Upper lobe of right lung (tissue), 1 donor: ENCODE results near the gene NRSN2. TPM values are rescaled to one million over a fixed set of nuclear protein-coding genes. Genes with fewer than 3 reads are reported as not detected.
A peak's percentile ranks its signal among the peaks of the same experiment; 100 is the strongest.

Source experiments
- ATAC-seq: fragments of 200-7000 bp; cut with Tn5 transposase; one replicate; pipeline ENCODE4 v1.9.1; 2020; ENCODE audit warnings: mild to moderate bottlenecking, moderate library complexity
- DNase-seq: peaks from one replicate; pipeline ENCODE4 v3.0.0-alpha.2; 2020
- H3K27ac ChIP-seq: fragments of 200-600 bp; one replicate; pipeline ENCODE4 v1.8.0; 2022
- H3K27me3 ChIP-seq: fragments of 200-600 bp; one replicate; pipeline ENCODE4 v1.8.0; 2022; ENCODE audit warnings: mild to moderate bottlenecking
- H3K36me3 ChIP-seq: fragments of 200-600 bp; one replicate; pipeline ENCODE4 v1.8.0; 2022
- H3K4me1 ChIP-seq: fragments of 200-600 bp; one replicate; pipeline ENCODE4 v1.8.0; 2022
- H3K4me3 ChIP-seq: fragments of 200-600 bp; one replicate; pipeline ENCODE4 v1.8.0; 2022; ENCODE audit warnings: mild to moderate bottlenecking
- H3K9me3 ChIP-seq: fragments of 200-600 bp; one replicate; pipeline ENCODE4 v1.8.0; 2022
- CTCF ChIP-seq: fragments of 200-600 bp; IDR thresholded peaks from one replicate; pipeline ENCODE4 v1.8.0; 2022; ENCODE audit warnings: antibody characterized with exemption
- intact Hi-C: fragments of 100-400 bp; cut with DNase I; formaldehyde crosslinking; loops from one replicate; pipeline ENCODE4 v1.11.0; 2022
- total RNA-seq: library from RNA; stranded (reverse); fragmentation: NEBNext Ultra II Directional; extraction: Animal tissue kit (Norgen Biotek cat#: 25700); gene quantifications from one replicate; pipeline ENCODE4 v1.2.1, GENCODE V29; 2021
- donor health status: DM: no; HTN: yes; CAD: no; lungs with severe emphysema.

Gene NRSN2
- total RNA-seq, 1 donor from 2014 or later: 19.9 TPM

- DNase-seq (peak; percentile 80), ATAC-seq (no peak)
- intact Hi-C loops: no loop called here
- peak overlapping the region; percentile 90 for H3K27ac ChIP-seq
- H3K4me3 ChIP-seq: peak overlapping the region; percentile 77
- H3K9me3 ChIP-seq: no peaks in the 10 kb centered on the region
- no peaks in the 10 kb centered on the region for H3K36me3 ChIP-seq
- H3K4me1 ChIP-seq: peaks cover 29% of the 10 kb centered on the region
- TF ChIP-seq CTCF: peak; percentile 12
- no peaks in the 10 kb centered on the region for H3K27me3 ChIP-seq
Observed at GRCh38 chr20:326645-327185, 20.2 kb upstream of the NRSN2 start.

DNA sequence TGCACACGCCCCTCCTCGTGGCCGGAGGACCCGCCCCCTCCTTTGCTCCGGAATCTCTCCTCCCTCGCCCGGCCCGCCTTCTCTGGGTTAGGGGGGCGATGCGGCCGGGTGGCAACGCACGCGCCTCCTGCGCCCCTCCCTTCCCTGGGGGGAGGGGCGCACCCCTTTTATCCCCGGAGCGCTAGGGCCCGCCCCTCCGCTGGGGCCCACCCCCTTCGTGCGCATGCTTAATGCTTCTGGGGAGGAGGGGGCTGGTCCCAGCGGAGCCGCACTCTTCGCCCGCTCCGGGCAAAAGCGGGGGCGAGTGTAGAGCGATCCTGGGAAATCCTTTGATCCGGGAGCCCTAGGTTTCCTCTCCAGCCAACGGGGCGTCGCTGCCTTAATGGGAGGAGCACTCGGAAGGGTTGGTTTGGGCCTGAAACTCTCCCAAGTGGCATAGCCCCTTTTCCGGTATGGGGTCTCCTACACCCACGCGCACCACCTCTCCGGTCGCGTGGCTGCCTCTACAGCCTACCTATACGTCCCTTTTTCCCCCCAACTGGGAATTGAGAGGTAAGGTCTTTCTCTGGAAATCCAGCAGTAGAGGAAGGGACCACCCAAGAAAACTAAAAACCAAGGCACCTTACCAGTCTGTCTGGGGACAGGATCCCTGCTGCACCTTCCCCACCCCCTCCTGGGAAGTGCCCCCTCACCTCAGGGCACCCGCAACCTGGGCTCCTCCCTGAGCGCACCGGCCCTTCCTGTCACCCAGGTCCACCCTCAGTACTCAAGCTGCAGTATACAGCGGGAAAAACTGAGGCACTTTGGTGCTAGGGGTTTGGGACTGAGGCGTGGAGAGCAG lies 19.5 kb upstream of the NRSN2 start:
- Histone ChIP-seq H3K9me3 (no peaks in the 10 kb centered on the region), H3K4me3 (peak overlapping the region; percentile 77), H3K27me3 (no peaks in the 10 kb centered on the region), H3K27ac (peak overlapping the region; percentile 69), H3K4me1 (peaks cover 29% of the 10 kb centered on the region), H3K36me3 (no peaks in the 10 kb centered on the region)
- intact Hi-C loops: no loop called here
- DNase-seq (peak; percentile 91), ATAC-seq (peak; percentile 51)
- TF ChIP-seq CTCF: no peak

DNA sequence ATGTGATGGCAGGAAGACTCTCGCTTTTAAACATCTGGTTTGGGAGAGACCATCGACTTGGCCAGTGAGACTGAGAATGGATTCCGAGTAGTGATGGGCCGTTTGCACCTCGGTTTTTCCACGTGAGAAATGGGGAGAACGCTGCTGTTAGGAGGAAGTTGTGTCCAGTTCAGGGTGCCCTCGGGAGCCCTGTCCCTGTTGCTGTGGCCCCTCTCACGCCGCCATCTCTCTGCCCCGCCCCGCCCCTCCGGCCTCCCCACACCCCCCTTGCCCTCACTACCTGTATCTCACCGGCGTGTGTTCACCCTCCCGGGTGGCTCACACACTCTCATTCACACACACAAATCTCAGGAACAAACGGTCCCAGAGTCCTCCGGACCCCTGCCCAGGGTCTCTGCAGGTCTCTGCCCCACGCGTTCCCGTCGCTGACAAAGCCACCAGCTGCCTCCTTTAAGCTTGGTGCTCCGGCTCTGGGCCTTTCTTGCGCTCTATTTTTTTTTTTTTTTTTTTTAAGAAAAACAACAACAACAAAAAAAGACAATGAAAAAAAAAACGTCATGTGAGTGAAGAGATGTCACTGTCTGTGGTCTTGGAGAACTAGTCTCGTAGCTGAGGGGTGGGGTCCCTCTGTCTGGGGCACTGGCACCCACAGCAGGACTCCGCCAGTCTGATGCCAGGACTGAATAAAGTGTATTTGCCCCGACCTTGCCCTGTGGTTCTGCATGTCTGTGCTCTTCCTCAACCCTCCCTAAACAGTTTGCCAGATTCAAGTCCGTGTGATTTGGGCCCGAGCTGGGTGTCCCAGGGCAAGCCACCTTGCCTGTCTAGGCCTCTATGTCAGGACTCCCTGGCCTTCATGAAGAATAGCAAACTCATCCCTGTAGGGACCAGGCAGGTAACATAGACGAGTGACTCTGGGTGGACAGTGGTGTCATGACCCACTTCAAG lies 18.6 kb upstream of the NRSN2 start:
- Histone ChIP-seq H3K27me3 (no peaks in the 10 kb centered on the region), H3K4me1 (peaks cover 29% of the 10 kb centered on the region), H3K36me3 (no peaks in the 10 kb centered on the region), H3K4me3 (peak overlapping the region; percentile 77), H3K9me3 (no peaks in the 10 kb centered on the region), H3K27ac (peak overlapping the region; percentile 69)
- TF ChIP-seq CTCF: no peak
- DNase-seq (no peak), ATAC-seq (no peak)
- intact Hi-C loops: no loop called here

GRCh38 chr20:328975-329695 lies 17.8 kb upstream of the NRSN2 start:
- DNase-seq (no peak), ATAC-seq (no peak)
- no peak overlapping the region for H3K4me3 ChIP-seq
- no peaks in the 10 kb centered on the region for H3K9me3 ChIP-seq
- no peaks in the 10 kb centered on the region for H3K27me3 ChIP-seq
- peaks cover 23% of the 10 kb centered on the region for H3K4me1 ChIP-seq
- no peak overlapping the region for H3K27ac ChIP-seq
- TF ChIP-seq CTCF: no peak
- intact Hi-C loops: no loop called here
- no peaks in the 10 kb centered on the region for H3K36me3 ChIP-seq

GRCh38 chr20:329851-330232 lies 17.1 kb upstream of the NRSN2 start:
- intact Hi-C loops: no loop called here

More at GRCh38 chr20:329851-330232, 17.1 kb upstream of the NRSN2 start:
- no peak overlapping the region for H3K27ac ChIP-seq
- H3K4me3 ChIP-seq: no peak overlapping the region
- TF ChIP-seq CTCF: no peak
- H3K9me3 ChIP-seq: no peaks in the 10 kb centered on the region
- H3K36me3 ChIP-seq: no peaks in the 10 kb centered on the region
- ATAC-seq: no peak
- H3K4me1 ChIP-seq: peaks cover 23% of the 10 kb centered on the region
- no peak for DNase-seq
- no peaks in the 10 kb centered on the region for H3K27me3 ChIP-seq
